ENCODE results near the gene NRGN.
A peak's percentile ranks its signal among the peaks of the same experiment; 100 is the strongest.

DNA sequence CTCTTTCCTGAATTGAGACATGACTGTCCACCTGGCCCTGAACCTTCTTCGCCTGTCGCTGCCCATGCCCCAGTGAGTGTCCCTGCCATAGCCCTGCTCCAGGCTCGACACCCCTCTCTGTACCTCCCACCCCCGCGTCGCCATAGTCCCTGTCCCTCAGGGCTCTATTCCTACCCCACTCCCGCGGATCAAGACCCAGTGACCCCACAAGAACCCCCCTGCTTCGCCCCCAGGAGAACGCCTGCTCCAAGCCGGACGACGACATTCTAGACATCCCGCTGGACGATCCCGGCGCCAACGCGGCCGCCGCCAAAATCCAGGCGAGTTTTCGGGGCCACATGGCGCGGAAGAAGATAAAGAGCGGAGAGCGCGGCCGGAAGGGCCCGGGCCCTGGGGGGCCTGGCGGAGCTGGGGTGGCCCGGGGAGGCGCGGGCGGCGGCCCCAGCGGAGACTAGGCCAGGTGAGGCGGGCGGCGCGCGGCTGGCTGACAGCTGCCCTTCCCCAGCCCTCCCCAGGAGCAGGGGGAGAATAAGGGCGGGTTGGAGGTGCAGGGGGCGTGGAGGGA lies 5.6 kb downstream of the NRGN start:
- TF ChIP-seq SMC3 (conservative IDR thresholded peaks at IDR 0.05; ENCODE audit: poor library complexity) (no peak), RAD21 (conservative IDR thresholded peaks at IDR 0.05) (no peak), TAF1 (IDR thresholded peaks at IDR 0.05; ENCODE audit: low read depth) (no peak), EZH2 (IDR thresholded peaks at IDR 0.05; ENCODE audit: borderline replicate concordance, insufficient read depth, low read length, poor library complexity, severe bottlenecking) (peak; percentile 35)
- TF ChIP-seq, protein P1, sequence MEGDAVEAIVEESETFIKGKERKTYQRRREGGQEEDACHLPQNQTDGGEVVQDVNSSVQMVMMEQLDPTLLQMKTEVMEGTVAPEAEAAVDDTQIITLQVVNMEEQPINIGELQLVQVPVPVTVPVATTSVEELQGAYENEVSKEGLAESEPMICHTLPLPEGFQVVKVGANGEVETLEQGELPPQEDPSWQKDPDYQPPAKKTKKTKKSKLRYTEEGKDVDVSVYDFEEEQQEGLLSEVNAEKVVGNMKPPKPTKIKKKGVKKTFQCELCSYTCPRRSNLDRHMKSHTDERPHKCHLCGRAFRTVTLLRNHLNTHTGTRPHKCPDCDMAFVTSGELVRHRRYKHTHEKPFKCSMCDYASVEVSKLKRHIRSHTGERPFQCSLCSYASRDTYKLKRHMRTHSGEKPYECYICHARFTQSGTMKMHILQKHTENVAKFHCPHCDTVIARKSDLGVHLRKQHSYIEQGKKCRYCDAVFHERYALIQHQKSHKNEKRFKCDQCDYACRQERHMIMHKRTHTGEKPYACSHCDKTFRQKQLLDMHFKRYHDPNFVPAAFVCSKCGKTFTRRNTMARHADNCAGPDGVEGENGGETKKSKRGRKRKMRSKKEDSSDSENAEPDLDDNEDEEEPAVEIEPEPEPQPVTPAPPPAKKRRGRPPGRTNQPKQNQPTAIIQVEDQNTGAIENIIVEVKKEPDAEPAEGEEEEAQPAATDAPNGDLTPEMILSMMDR (IDR thresholded peaks at IDR 0.05; ENCODE audit: poor library complexity, severe bottlenecking): no peak
